Body of pancreas (tissue), 4 donors: Measurements from ENCODE around the gene NDST4. TPM values are rescaled to one million over a fixed set of nuclear protein-coding genes. Genes with fewer than 3 reads are reported as not detected.

Experiments used
- ATAC-seq: fragments of 150-250 bp; one replicate; pipeline ENCODE4 v1.9.1; 2016
- DNase-seq, 4 donors: peaks; one replicate each; pipeline ENCODE4 v3.0.0-alpha.2; 2019
- H3K27ac ChIP-seq, 4 donors: fragments of 200-600 bp; sonication (generic); 1 replicate in 3 of 4; 2 replicates in 1 of 4; pipeline versions ENCODE4 v1.5.1 to v1.6.1; 2016 to 2019; ENCODE audit warnings: mild to moderate bottlenecking in 1 of 4, mixed read lengths in 1 of 4, moderate library complexity in 1 of 4
- H3K27me3 ChIP-seq, 2 donors: fragments of 200-600 bp; sonication (generic); one replicate each; pipeline ENCODE4 v1.6.0; 2016; ENCODE audit warnings: mild to moderate bottlenecking in 1 of 2
- H3K36me3 ChIP-seq, 2 donors: fragments of 200-600 bp; sonication (generic); replicated peaks in 1 of 2; 2 replicates each; pipeline ENCODE4 v1.5.1; 2016; ENCODE audit warnings: low read depth in 2 of 2; ENCODE audit not compliant: insufficient read depth in 1 of 2
- H3K4me1 ChIP-seq: fragments of 200-600 bp; sonication (generic); one replicate; pipeline ENCODE4 v1.6.0; 2016
- H3K4me3 ChIP-seq, 2 donors: fragments of 200-600 bp; sonication (generic); 1 replicate in 1 of 2; 2 replicates in 1 of 2; pipeline ENCODE4 v1.5.1; 2016 to 2019
- H3K9me3 ChIP-seq, 3 donors: fragments of 200-600 bp; sonication (generic); 1 replicate in 2 of 3; 2 replicates in 1 of 3; pipeline ENCODE4 v1.5.1; 2016
- CTCF ChIP-seq, 7 experiments: fragments of 450-650 bp in 4 of 7; fragments of 200-600 bp in 3 of 7; sonication (generic) in 3 of 7; IDR thresholded peaks; one replicate each; pipeline ENCODE4 v1.5.1; 2016 to 2019; ENCODE audit warnings: antibody characterized with exemption in 7 of 7
- POLR2A ChIP-seq, 3 donors: fragments of 450-650 bp; IDR thresholded peaks; one replicate each; pipeline ENCODE4 v1.6.1; 2016; ENCODE audit warnings: antibody characterized with exemption in 3 of 3, mild to moderate bottlenecking in 2 of 3
- WGBS, 2 donors: methylation state at CpG; one replicate each; pipeline ENCODE4 v1.1.5; 2017; 5-methylcytosine and 5-hydroxymethylcytosine counted together
- intact Hi-C: fragments of 100-400 bp; cut with DNase I; formaldehyde crosslinking; loops from one replicate; pipeline ENCODE4 v1.15.1; 2023
- total RNA-seq, 2 donors: library from RNA; depleted of rRNA; stranded (reverse); fragments of >200 nt; gene quantifications; one replicate each; pipeline ENCODE4 v1.1.0, GENCODE V29; 2016

Gene NDST4
- not detected for total RNA-seq

DNA sequence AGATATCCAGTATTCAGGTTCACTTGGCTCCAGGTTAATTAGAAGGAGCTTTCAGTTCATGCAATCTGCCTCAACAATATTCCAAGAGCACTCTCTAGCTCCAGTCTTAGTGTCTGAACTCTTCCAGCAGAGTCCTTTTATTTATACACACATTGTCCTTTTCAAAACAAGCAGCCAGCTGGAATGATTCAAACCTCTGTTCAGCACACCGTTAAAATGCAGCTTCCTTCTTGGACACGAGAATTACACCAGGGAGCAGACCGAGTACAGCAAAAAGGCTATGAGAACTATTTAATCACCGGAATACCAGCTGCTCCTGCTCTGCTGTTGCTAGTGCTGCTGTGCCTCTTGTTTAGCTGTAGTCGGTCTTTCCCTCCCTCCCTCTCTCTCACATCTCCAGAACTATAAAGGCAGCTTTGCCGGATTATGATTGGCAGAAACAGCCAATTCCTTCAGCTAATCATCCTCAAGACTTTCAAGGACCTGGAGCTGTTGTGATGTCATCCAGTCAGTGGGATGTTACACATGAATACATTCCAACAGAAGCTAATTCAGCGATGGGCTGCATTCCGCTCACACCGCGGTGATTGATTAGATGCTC lies at the start of gene NDST4:
NDST4 (minus strand) TSS at position 115 of the 601 bp plus-strand sequence. CDS start 36,584 bp downstream, outside the sequence.
- intact Hi-C loops: no loop called here
- TF ChIP-seq CTCF (IDR thresholded peaks at IDR 0.05) (peak in 1 of 7 experiments; percentile 16), POLR2A (IDR thresholded peaks at IDR 0.05) (no peak)
- DNase-seq: peak in 2 of 4 donors; percentile 13 to 20
- WGBS, 2 donors: 8 to 13% methylated on average over 10 of the region's 10 CpGs
- peaks cover 0 to 3% of the 10 kb centered on the region in 2 donors for H3K27me3 ChIP-seq
- no peak within 1 kb of the TSS for H3K27ac ChIP-seq
- H3K4me3 ChIP-seq: no peak within 1 kb of the TSS
- no peaks in the 10 kb centered on the region for H3K9me3 ChIP-seq
- ATAC-seq: peak; percentile 74
- peaks cover 9% of the 10 kb centered on the region for H3K4me1 ChIP-seq
- no peaks in the 10 kb centered on the region for H3K36me3 ChIP-seq

DNA sequence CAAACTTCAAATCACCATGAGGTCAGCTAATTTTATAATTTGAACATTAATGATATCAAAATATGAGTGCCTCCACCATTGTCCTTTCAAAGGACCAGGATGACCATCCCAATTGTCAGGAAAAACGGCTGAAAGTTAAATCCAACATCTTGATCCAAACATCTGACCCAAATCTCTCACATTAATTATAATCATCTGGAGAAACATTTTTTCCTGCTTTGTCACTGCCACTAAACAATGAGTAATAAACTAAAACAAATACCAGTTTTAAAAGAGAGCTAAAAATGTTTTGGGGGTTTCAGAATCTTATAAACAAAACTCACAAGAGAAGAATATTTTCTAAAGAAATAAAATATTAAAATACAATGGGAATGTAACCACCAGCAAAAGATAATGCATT lies 45.7 kb upstream of the NDST4 start:
- no peak for ATAC-seq
- Histone ChIP-seq H3K27ac (no peak overlapping the region), H3K4me1 (no peaks in the 10 kb centered on the region), H3K36me3 (no peaks in the 10 kb centered on the region), H3K27me3 (no peaks in the 10 kb centered on the region), H3K9me3 (no peaks in the 10 kb centered on the region), H3K4me3 (no peak overlapping the region)
- WGBS, 2 donors: 28 to 36% methylated on average over 1 of the region's 1 CpG
- TF ChIP-seq POLR2A (IDR thresholded peaks at IDR 0.05) (no peak), CTCF (IDR thresholded peaks at IDR 0.05) (no peak)
- no peak for DNase-seq
- intact Hi-C loops: no loop called here

- WGBS, 2 donors: 81 to 86% methylated on average over 2 of the region's 2 CpGs
- TF ChIP-seq CTCF (IDR thresholded peaks at IDR 0.05) (no peak), POLR2A (IDR thresholded peaks at IDR 0.05) (no peak)
- Histone ChIP-seq H3K4me3 (no peak overlapping the region), H3K36me3 (no peaks in the 10 kb centered on the region), H3K9me3 (no peaks in the 10 kb centered on the region), H3K27ac (no peak overlapping the region), H3K4me1 (no peaks in the 10 kb centered on the region), H3K27me3 (no peaks in the 10 kb centered on the region)
- intact Hi-C loops: no loop called here
- ATAC-seq: no peak
- DNase-seq: no peak
Measured at GRCh38 chr4:115158296-115158695, 44.9 kb upstream of the NDST4 start.

GRCh38 chr4:115154826-115155225 lies 41.4 kb upstream of the NDST4 start:
- Histone ChIP-seq H3K27ac (no peak overlapping the region), H3K27me3 (no peaks in the 10 kb centered on the region)
- DNase-seq: no peak

More at GRCh38 chr4:115154826-115155225, 41.4 kb upstream of the NDST4 start:
- no peaks in the 10 kb centered on the region for H3K4me1 ChIP-seq
- H3K9me3 ChIP-seq: no peaks in the 10 kb centered on the region
- no peaks in the 10 kb centered on the region for H3K36me3 ChIP-seq
- ATAC-seq: no peak
- H3K4me3 ChIP-seq: no peak overlapping the region
- intact Hi-C loops: no loop called here
- no peak for TF ChIP-seq CTCF (IDR thresholded peaks at IDR 0.05)
- TF ChIP-seq POLR2A (IDR thresholded peaks at IDR 0.05): no peak
